Hematopoietic multipotent progenitor cell treated with erythropoietin and hydrocortisone succinate and interleukin-3 and kit ligand, for 17 days (in vitro differentiated cells): ENCODE measurements around the gene PTPN1.
"Not testable (repeated sequence)": the region's sequence is repeated elsewhere in the genome, so short reads cannot be mapped to it uniquely, and the experiment has no call there.

Source experiments
- DNase-seq: peaks from one replicate; pipeline ENCODE4 v3.0.0-alpha.2; 2015; ENCODE audit warnings: low spot score

PTPN1 gene

DNA sequence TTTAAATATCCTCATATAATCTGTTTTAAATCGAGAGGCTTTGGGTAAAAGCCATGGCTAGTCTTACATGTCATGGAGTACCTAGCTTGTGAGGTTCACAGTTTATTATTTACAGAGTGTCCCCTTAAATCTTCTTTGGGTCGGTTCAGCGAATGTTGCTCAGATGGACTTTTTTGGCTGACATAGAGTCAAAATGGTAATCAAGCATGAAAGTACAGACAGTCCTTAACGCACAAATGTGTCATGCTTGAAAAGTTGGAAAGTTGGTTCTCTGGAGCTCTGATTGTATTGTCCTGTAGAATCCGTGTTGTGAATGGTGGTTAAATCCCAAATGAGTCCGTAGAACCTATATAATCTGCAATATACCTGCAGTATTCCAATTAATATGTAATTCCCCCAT lies 22.0 kb downstream of the PTPN1 start:
- DNase-seq: no peak

DNA sequence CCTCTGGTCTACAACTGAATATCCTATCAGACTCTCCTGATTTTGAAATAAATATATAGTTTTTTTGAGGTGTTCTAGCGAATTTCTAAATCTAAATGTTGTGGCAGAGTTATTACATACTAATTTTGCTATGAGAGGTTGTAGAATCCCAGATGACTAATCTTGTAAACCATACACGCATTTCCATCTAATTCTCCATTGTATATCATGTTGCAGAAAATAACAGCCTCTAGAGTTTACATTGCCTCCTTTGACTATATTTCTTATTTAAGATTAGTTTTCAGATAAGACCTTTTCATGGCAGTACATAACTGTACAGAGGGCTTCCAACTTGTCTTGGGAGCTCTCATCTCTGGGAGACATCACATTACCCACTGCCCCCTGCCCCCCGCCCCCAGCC lies 22.9 kb downstream of the PTPN1 start:
- no peak for DNase-seq

DNA sequence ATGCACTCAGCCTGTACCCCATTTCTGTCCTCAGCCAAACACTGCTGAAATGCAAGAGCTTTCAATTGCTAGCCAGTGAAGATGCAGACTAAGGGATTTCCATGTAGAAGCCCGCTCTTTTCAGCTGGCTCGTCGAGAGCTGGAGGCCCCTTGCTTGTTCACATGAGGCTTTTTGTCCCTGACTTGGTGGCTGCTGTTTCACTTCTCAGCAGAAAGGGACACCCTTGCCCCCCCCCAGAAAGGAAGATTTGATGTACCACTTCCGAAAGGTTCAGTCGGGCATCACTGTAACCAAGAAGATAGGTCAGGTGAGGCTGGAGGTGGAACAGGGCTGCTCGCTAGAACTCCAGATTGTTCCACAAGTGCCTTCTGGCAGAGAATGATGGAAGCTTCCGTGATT lies 23.3 kb downstream of the PTPN1 start:
- DNase-seq: no peak

DNA sequence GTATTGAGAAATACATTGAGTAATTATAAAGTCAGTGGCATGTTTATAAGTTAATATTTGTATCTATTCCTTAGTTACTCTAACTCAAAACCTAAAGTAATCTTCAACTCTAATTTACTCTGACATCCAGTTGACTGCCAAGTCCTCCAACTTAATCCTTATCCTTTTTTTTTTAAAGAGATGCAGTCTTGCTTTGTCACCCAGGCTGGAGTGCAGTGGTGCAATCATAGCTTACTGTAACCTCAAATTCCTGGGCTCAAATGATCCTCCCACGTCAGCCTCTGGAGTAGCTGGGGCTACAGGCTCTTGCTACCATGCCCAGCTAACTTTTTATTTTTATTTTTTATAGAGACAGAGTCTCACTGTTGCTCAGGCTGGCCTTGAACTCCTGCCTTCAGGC lies 24.4 kb downstream of the PTPN1 start:
- no peak for DNase-seq

DNA sequence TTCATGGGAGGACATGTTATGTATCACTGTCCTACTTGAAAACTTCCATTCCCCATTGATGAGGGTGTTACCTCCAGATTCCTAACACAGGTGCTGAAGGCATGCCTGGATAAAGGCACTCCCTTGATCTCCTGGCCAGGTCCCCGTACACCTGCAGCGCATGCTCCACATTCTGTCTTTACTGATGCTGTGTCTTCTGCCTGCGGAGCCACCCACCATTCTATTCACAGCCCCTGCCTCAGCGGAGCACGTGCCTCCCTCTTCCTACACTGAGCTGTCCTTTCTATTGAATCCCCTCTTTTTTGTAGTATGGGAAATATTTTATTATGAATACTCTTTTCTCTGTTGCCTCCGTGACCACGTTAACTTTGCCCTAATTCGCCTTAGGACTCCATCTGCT lies 25.0 kb downstream of the PTPN1 start:
- no peak for DNase-seq

DNA sequence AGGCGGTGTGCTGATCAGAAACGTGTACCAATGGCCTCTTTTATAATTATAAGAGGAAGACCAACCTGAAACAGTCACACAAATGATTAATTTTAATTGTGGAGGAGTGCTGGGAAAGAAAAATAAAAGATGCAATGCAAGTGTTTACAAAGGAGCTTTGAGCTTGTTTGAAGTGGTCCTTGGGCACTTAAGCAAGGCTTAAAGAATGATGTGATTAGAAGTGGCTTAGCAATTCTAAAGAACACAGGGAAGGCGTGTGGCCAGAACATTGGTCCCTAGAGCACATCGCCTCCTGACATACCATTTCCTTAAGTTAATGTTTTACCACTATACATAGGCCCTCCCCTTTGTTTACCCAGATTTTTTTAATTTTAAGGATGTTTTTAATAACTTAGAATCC lies 26.1 kb downstream of the PTPN1 start:
- DNase-seq: no peak

DNA sequence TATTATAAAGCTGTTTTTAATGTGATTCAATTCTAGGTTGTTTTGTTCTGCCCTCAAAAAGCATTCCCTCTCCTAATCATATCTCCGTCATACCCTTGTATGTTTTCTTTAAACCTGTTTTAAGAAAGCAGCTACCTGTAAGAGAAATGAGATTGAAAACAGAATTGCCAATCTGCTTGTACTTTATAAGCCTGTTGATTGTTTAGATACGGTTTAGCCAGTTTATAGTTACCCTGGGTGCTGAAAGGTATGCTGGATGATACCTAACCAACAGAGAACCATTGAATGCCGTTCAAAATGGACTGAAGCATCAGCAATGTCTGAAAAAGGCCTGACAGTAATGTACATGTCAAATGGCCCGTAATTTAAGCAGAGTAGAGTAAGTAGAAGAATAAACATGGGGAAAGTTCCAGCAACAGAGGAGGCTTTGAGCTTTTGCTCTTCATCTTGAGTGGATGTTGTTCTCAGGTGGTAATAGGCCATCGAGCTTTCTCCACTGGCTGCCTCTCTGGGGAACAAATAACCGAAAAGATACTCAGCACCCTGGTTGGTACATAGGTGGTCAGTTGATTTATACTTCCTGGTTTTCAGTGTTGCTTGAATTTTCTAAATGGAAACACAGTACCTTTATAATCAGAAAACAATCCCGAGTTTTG lies 27.5 kb downstream of the PTPN1 start:
- no peak for DNase-seq

DNA sequence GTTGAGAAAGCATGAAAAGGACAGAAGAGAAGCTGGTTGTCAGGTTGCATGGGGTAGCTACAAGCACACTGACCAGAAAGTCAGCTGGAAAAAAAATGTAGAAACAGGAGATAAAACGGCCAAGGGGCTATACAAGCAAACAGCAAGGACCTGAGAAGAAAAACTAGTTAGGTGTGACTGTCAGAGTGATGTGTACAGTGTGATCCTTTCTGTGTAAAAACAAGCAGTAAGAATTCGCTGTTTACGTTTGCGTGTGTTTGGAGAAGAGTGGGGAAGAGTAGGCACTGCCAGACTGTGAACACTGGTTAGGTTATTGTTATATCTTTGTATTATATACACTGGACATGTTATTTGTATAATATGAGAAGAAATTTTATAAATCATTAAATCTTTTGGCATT lies 28.1 kb downstream of the PTPN1 start:
- DNase-seq: no peak

DNA sequence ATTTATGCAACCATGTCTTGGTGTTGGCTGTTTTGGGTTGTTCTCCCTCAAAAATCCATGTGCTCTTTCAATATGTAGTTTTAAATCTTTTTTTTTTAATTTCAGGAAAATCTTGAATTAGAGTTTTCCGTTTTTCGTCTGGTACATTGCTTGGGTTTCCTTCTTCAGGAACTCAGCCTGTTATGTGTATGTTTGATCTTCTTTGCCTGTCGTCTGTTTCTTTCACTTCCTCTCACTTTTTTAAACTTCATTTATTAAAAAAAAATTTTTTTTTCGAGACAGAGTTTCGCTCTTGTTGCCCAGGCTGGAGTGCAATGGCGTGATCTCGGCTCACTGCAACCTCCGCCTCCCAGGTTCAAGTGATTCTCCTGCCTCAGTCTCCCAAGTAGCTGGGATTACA lies 29.6 kb downstream of the PTPN1 start:
- not testable (repeated sequence) for DNase-seq

DNA sequence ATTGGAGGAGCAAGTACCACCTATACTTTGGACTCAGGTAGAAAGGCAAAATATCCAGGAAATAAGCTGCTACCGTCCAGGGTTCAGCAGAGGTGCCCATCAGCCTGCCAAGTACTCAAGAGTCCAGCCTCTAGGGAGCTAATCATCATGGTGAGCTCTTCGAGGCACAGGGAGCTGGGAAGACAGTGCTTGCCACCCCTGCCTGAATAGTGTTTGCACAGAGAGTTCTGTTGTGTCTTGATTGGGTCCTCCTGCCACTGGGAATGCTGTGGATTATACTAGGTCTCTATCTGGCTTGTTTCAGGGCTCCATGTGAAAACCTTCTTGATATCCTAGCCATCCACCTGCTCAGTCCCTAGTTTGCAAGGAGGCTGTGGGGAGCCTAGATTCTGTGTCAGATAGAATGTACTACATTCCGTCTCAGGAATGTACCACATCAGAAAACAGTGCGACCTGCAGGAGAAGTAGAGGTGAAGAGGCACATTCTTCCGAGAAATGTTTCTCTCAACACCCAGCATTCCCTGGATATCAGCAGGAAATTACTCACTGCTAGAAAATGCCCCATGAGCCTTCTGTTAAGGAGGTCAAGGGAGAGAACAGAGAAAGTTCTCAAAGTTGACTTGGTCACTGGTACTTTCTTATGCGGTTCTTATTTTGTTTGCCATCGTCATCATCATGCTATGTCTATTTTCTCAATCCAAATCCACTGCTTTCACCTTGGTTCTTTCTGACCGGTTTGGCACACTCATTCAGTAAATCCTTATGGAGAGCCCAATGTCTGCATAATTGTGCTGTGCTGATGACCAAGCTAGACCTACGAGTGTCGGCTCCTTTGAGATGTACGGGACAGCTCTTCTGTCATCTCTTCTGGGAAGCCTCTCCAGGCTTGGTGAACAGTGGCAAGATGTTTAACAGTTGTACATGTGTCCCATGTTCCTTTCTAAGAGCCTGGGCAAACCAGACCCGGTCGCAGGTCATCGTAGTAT lies 30.7 kb downstream of the PTPN1 start:
- DNase-seq: no peak

DNA sequence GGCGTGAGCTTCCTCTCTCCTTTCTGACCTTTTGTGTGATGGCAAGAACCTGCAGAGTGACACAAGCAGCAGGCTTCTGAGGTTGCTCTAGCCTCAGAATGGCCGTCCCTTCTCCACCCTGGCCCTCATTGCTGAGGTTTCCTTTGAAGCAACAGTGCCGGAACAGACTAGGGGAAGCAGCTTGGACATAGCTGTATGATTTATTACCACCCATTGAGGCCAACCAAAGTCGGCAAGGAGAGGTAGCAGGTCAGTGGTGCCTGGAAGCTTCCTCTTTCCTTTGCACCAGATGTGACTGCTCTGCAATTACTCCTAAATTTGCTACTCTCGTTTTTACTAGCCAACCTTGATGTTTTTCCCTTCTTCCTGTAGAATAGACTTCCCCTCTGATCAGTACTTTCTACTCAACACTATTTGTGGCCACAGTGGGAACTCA lies 31.4 kb downstream of the PTPN1 start:
- no peak for DNase-seq

DNA sequence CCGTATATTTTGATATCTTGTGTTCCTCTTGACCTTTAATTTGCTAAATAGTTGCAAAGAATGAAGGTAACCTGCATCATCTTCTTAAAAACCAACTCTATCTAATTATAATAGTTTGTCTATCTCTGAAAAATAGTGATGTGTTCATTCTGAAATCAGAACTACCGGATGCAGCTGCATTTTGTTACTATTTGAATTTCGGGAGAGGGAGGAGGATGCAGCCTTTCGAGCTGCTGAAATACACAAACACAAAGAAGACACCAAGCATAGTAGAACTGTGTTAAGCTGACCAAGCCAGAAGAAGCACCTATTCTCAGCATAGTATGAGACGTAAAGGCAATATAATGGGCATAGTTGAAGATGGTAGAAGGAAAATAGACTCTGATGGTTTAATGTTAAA lies 33.1 kb downstream of the PTPN1 start:
- DNase-seq: no peak

DNA sequence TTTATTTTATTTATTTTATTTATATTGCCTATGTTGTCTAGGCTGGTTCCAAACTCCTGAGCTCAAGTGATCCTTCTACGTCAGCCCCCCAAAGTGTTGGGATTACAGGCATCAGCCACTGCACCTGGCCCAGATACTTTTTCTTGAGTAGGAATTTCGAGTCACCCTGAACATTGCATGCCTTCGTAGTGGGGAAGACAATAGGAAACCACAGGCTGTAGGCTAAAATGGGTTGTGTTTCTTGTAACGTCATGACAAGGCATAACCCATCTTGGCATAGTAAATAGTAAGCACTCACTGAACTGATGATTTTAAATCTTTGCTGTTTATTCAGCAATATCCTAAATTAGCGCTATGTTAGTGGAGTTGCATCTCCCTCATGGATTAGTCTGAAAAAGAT lies 34.9 kb downstream of the PTPN1 start:
- DNase-seq: no peak

DNA sequence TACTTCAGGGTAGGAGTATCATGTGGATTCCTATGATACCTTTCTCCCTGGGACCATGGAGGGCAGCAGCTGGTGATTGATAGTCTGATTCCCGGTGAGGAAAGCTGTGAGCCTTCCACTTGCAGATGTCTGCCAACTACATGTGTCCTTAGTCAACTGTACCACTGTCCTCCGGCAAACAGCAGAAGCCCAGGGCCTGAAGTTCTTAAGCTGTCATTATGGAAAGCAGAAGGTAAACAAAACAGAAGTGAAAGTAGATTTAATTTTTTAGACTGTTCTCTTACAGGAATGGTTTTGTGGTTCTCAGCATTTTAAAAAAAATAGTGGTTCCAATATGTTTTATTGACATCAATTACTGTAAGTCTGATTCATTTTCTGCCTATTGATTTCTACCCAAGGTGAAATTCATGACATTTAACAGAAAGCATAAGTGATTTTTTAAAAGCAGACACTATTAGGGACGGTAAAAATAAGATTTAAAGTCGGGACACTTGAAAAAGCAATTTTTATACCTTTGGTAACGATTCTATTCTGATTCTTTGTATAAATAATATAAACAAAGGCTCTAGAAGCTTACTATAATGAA lies 36.6 kb downstream of the PTPN1 start:
- no peak for DNase-seq

DNA sequence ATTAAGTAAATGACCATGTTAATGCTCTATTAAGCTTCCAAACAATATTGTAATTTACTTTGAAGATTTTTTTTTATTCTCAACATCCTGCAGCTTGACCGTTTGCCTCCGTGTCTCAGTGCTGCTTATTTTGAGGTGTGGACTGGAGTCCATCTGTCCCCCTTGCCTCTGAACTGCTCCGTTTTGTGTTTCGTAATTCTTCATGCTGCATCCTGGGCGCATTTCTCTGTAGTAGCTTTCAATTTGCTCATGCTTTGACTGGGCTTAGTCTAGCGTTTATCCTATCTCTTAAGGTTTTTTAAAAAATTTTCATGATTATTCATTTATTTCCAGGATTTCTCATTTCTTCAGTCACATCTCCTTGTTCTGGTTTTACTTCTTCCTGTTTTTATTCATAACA lies 37.8 kb downstream of the PTPN1 start:
- no peak for DNase-seq

DNA sequence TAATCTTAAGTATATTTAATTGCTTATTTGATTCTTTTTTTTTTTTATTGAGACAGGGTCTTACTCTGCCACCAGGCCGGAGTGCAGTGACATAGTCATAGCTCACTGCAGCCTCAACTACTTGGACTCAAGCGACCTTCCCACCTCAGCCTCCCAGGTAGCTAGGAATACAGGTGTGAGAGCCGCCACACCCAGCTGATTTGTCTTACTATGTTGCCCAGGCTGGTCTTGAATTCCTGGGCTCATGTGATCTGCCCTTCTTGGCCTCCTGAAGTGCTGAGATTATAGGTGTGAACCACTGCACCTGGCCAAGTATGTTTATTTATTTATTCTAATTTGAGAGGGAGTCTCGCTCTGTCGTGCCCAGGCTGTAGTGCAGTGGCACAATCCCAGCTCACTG lies 38.2 kb downstream of the PTPN1 start:
- DNase-seq: no peak

DNA sequence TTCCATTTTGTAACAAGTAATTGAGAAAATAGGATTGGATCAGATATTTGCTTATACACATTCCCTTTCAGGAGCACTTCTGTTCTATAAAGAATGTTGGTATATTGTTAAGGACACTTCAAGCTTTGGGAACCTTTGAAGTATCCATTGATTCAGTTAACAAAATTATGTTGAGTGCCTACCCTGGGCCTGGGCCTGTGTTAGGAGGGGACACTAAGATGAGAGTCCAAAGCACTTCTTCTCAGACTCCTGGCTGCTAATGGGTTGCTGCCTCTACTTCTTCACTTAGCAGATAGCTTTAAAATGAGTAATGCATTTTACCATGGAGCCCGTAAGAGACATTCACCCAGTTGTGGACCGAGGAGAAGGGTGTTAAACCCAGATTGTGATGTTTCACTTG lies 40.3 kb downstream of the PTPN1 start:
- DNase-seq: no peak

DNA sequence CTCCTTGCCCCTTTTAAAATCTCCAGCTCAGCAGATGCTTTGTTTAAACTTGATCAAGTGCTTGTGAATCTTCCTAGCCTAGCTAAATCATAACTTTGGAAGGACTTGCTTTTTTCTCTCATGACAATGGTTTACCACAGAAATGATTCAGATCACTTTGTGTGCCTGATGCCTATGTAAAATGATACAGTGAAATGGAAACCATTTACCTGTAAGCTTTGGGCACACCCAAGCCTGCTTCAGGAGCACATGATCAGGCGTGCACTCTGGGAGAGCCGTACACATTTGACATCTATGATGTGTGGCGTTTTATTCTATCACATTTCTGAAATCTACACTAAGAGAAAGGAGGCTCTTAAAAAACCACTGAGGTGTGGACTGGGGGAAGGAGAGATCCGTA lies 41.1 kb downstream of the PTPN1 start:
- DNase-seq: no peak

DNA sequence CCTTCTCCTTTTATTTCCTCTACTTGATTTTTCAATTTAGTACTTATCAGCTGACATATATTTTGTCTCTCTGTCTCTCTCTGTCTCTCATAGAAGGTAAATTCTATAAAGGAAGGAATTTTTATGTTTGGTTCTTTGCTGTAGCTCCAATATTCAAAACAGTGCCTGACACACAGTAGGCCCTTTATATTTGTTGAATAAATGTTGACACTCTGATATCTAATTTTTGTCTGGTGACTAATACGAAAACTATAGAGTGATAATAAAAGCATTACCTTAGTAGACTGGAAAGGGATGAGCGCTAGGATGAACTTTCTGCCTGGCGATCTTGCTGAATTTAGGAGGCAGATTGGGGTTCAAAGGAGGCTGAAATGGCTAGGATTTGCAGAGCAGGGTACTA lies 42.8 kb downstream of the PTPN1 start:
- DNase-seq: no peak

DNA sequence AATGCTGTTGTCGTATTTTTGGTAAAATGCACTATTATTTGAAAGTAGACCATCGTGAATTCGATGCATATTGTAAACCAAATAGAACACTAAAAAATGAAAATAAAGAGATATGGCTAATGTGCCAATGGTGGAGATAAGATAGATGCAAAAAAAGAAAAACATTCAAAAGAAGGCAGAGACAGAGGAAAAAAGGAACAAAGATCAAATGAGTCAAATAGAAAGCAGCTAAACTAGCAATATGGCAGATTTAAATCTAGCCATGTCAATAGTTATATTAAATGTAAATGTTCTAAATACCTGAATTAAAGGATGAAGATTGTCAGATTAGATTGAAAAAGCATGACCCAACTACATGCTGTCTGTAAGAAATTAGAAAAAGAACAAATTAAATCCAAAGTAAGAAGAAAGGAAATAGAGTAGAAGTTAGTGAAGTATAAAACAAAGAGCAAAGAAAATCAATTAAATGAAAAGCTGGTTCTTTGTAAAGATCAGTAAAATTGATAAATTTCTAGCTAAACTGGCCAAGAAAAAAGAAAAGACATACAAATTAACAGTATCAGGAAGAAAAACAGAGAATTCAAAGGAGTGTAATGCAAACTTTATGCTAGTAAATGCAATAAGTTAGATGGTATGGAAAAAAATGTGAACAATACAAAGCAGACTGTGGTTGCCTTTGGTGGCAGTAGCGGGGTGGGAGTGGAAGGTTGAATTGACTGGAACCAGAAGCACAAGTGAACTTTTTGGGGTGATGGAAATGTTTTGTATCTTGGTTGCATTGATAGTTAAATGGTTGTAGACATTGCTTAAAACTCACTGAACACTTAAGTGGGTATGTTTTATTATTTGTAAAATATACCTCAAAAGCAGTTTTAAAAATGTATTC lies 44.8 kb downstream of the PTPN1 start:
- DNase-seq: no peak

DNA sequence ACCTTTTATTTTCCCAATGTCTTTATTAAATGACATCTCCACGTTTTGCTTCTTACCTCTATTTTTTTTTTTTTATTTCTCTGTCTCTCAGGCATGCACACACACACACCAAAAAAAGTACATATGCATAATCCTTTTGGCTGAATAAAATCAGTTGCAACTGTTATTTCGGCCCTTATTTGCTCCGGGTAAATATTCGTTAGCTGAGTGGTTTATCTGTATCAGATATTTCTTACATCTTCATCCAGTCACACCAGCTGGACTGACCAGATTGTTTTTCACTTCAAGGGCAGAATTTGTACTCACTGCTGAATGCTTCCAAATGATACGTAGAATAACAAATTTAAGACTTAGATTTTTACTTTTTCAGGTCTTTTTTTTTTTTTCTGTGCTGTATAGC lies 45.5 kb downstream of the PTPN1 start:
- no peak for DNase-seq

DNA sequence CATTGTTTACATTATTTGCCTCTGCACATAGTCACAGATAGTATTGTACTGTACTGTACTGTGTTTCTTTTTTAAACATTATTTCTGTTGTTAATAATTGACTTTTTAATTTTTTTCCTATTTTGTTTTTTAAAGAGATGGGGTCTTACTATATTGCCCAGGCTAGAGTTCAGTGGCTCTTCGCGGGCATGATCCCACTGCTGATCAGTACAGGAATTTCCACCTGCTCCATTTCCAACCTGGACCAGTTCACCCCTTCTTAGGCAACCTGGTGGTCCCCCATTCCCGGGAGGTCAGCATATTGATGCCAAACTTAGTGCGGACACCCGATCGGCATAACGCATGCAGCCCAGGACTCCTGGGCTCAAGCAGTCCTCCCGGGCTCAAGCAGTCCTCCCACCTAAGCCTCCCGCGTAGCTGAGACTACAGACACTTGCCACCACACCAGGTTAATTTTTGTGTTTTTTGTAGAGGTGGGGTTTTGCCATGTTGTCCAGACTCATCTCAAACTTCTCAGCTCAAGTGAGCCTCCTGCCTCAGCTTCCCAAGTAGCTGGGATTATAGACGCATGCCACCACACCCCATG lies 47.5 kb downstream of the PTPN1 start:
- no peak for DNase-seq
